G401 (cell line): ENCODE results near the gene HAGH. TPM values are rescaled to one million over a fixed set of nuclear protein-coding genes. Genes with fewer than 3 reads are reported as not detected.
A peak's percentile ranks its signal among the peaks of the same experiment; 100 is the strongest.

Experiments
- DNase-seq: peaks from one replicate; pipeline ENCODE4 v3.0.0-alpha.2; 2015; ENCODE audit warnings: low spot score
- in situ Hi-C: cut with HindIII; loops from 2 replicates; pipeline ENCODE4 v1.10.0; 2016; ENCODE audit warnings: low sequenced_read_pairs, mixed read lengths
- total RNA-seq: library from RNA; depleted of rRNA; stranded (reverse); fragments of >200 nt; shearing (Covaris generic); gene quantifications from 2 replicates; pipeline ENCODE4 v1.2.3, GENCODE V29; 2014

HAGH gene
- total RNA-seq, 1 experiment from 2014 or later, result 81.3 TPM

GRCh38 chr16:1790611-1791255, 35.9 kb downstream of the HAGH start:
- in situ Hi-C loops, result no loop called here
- DNase-seq, result peak; percentile 72

- in situ Hi-C loops, result no loop called here
These were observed 36.4 kb downstream of the HAGH start for GRCh38 chr16:1790261-1790610.

GRCh38 chr16:1789643-1790045, 37.0 kb downstream of the HAGH start:
- no peak for DNase-seq
- in situ Hi-C loops, result no loop called here

More at GRCh38 chr16:1790261-1790610, 36.4 kb downstream of the HAGH start:
- no peak for DNase-seq

- in situ Hi-C loops, result no loop called here
- DNase-seq, result no peak
These were observed 37.9 kb downstream of the HAGH start for GRCh38 chr16:1788708-1789100.

DNA sequence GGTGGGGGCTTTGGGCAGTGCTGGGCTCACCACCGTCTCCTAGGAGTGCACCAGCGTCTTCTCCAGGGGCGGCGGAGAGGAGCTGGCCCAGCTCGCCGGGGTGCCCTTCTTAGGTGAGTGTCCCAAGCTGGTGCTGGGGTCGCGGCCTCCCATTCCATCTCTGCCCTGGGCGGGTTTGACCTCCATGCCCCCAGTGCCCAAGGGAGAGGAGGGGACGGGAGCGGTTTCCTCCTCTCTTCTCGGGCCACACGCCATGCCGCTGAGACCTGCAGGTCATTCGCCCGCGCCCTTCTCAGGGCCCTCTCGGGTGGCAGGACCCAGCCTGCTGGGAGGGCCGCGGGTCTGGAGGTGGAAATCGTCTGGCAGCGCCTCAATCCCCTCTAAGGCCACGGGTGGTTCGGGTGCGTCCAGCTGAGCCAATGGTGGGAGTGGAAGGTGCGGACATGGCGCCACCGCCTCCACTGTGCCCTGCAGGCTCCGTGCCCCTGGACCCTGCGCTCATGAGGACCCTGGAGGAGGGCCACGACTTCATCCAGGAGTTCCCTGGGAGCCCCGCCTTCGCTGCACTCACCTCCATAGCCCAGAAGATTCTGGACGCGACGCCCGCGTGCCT, 38.4 kb downstream of the HAGH start:
- in situ Hi-C loops, result no loop called here
- no peak for DNase-seq

GRCh38 chr16:1787322-1788094, 39.1 kb downstream of the HAGH start:
- no peak for DNase-seq
- in situ Hi-C loops, result no loop called here

GRCh38 chr16:1787056-1787321, 39.6 kb downstream of the HAGH start:
- no peak for DNase-seq
- in situ Hi-C loops, result no loop called here

DNA sequence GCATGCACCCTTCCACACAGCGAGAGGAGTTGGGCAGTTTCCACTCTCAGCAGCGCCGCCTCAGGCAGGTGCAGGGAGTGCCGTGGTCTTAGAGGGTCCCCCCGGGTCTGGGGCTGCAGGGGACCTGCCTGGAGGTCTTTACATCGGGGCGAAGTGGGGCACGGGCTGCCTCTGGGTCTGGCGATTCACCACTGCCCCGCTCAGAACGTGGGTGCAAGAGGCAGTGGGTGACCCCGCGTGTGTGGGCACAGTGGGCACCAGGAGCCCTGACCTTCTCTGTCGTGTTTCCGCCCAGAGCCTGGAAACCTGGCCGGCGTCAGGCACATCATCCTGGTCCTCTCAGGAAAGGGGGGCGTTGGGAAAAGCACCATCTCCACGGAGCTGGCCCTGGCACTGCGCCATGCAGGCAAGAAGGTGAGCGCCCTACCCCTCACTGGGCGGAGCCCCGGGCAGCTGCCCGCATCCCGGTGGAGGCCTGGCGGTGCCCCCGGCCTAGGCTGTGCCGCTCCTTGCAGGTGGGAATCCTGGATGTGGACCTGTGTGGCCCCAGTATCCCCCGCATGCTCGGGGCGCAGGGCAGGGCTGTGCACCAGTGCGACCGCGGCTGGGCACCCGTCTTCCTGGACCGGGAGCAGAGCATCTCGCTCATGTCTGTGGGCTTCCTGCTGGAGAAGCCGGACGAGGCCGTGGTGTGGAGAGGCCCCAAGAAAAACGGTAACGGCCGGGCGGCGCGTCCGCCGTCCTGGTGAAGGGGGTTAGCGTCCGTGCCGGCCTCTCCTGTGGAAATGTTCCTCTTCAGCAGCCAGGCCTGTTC, 40.2 kb downstream of the HAGH start:
- in situ Hi-C loops, result no loop called here
- DNase-seq, result no peak

DNA sequence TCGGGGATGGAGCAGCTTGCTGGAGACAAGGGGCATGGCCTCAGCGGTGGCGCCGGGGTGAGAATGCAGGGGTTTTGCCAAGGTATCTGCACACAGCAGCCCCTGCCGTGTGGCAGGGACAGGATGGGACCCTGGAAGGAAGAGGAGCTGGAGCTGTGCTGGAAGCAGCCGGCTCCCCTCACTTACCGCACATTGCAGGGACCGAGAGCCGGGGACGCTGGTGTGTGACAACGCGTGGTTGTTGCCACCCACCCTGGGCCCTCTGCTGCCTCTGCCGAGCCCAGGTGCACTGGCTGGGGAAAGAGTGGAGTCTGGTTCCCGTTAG, 40.8 kb downstream of the HAGH start:
- in situ Hi-C loops, result no loop called here
- DNase-seq, result no peak

GRCh38 chr16:1784977-1785845, 41.4 kb downstream of the HAGH start:
- DNase-seq, result no peak

DNA sequence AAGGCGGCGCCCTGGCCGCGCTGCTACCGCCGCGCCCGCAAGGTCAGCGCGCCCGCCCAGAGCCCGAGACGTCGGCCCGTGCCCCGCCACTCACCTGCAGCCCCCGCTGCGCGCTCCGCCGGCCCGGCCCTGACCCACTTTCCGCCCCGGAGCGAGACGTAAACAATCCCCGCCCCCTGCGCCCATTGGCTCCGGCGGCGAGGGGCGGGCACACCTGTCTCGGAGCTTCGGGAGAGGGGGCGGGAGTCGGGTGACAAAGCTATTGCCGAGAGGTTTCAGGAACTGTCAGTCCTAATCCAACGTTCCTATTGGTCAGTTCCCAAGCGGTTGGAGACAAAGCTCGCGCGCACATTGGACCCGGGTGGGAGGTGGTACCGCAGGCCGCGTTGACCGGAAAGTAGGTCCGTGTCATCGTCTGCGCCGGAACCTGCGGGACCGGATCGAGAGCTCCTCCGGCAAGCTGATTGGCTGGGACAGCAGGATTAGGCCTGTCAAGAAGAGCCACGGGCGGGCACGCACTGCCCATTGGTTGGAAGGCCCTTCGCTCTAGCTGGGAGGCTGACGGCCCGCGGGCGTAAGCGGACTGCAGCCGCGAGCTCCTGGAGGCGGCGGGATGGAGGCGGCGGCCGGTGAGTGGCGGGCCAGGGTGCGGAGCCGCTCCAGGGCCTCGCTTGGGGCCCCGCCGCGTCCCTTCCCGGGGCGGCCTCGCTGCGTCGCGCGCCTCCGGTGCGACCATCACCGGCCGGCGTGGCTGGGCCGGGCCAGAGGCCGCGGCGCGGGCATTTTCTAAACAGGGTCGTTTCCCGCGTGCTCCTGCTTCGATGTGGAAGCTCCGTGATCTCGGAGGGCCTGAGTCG, 44.0 kb downstream of the HAGH start, which contains the start of the genes NUBP2 and SPSB3:
TSS of gene NUBP2 (plus strand) at position 553 of the 857 bp plus-strand sequence. CDS start at position 614, 61 bp downstream.
TSS of gene SPSB3 (minus strand) at position 164 of the 857 bp plus-strand sequence. CDS start 1,088 bp downstream, outside the sequence.
- peak; percentile 100 for DNase-seq
- in situ Hi-C loops, result no loop called here

More at GRCh38 chr16:1784977-1785845, 41.4 kb downstream of the HAGH start:
- in situ Hi-C loops, result no loop called here

- in situ Hi-C loops, result no loop called here
- DNase-seq, result no peak
These were observed 44.7 kb downstream of the HAGH start for GRCh38 chr16:1781758-1782407.

GRCh38 chr16:1781254-1781653, 45.4 kb downstream of the HAGH start:
- in situ Hi-C loops, result no loop called here

DNA sequence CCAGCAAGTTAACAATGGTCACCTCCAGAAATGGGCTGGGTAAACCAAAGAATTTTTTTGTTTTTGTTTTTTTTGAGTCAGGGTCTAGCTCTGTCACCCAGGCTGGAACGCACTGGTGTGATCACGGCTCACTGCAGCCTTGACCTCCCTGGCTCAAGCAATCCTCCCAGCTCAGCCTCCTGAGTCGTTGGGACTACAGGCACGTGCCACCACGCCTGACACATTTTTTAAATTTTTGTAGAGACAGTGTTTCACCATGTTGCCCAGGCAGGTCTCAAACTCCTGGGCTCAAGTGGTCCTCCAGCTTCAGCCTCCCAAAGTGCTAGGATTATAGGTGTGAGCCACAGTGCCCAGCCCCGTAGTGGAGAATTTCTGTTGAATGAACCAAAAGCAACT, 46.0 kb downstream of the HAGH start:
- in situ Hi-C loops, result no loop called here
- DNase-seq, result no peak

More at GRCh38 chr16:1781254-1781653, 45.4 kb downstream of the HAGH start:
- no peak for DNase-seq

DNA sequence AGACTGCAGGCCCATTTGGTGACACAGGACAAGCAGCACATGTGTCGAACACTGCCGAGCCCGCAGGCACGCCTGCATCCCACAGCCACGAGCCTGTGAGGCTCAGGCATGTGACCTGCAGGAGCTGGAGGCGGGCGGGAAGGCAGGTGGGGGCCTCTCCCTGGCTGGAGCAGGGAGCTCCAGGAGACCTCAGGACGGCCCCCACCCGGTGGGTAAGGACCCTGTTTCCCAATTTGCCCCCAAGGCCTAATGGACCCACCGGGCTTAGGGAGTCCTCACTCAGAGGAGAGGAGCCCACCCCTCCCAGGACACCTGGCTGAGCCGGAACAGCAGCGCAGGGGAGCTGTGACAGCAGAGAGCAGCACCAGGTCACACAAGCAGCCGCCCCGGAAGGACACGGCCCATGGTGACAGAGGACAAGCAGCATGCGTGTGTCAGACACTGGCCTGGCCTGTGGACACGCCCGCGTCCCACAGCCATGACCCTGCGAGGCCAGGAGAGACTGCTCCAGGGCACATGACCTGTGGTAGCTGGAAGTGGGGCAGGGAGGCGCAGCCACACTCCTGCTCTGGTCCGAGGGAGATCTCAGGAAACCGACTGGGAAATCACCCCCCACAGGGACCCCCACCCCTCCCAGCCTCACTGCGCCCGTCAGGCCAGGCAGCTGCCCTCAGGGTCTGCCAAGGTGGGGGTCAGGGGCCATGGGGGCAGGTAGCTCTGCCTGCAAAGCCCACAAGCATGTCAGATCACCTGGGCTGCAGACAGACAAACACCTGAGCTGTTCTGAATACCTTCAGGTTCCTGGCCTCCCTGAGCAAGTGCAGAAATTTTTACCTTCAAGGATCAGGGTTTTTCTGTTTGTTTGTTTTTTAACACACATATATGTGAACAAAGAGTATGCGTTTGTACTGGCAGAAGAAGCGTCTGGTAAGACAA, 46.6 kb downstream of the HAGH start:
- no peak for DNase-seq
- in situ Hi-C loops, result no loop called here

DNA sequence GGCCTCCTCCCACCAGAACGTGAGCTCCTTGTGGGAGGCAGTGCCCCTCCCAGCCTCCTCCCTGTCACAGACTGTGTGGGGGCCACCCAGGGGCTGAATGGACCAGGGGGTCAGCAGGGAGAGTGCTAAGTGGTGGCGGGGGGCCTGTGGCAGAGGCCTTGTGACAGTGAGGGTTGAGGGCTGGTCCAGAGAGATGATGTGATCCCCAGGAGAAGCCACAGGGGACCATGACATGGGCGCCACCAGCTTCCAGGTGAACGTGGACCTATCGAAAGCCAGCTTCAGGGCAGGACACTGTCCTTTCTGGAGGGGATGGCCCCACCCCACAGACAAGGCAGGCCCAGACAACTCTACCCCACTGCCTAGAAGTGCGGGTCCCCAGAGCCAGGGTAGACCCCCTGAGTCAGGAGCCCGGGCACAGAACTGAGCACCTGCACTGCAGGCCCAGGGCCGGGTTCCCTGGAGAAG, 47.4 kb downstream of the HAGH start:
- in situ Hi-C loops, result no loop called here
- no peak for DNase-seq
